ENCODE results near the gene SERTAD3.

DNA sequence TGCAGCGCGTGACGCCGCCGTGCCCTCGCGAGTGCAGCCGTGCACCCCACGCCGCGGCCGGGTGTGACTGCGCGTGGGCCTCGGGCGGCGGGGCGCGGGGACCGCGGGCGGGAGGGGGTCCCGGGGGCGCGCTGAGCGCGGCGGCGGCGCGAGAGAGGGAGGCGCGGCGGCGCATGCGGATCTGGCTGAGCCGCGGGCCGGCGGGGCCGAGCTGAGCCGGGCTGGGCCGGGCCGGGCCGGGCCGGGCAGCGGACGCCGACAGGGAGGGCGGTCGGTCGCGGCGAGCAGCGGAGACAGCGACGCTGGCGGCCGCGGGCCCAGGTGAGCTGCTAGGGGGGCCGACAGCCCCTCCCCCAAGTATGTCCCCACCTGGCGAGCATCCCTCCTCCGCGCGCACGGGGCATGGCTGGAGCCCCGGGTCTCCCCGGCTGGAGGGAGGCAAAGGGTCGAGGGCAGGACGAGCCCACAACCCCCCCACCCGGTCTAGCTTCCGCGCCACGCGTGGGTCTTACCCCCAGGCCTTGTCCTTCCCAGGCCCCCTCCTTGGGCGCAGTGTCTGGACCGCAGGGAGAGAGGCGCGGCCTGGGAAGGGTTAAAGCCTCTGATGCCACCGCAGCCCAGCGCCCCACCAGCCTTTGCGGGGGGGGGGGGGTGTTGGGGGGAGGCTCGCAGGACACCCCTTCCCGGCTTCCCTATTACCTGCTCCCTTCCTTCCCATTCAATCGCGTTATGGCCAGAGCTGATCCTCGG lies 23.0 kb upstream of the SERTAD3 start, which contains the start of gene SPTBN4:
- TF ChIP-seq CTCF (IDR thresholded peaks at IDR 0.05) (no peak), POLR2A (IDR thresholded peaks at IDR 0.05) (no peak)
